ENCODE measurements around the gene KIRREL3. TPM values are rescaled to one million over a fixed set of nuclear protein-coding genes. Genes with fewer than 3 reads are reported as not detected.

Gene KIRREL3
- polyA plus RNA-seq, 1 of the 3 experiments (the other 2 are of a cell fraction), result 3.7 TPM

DNA sequence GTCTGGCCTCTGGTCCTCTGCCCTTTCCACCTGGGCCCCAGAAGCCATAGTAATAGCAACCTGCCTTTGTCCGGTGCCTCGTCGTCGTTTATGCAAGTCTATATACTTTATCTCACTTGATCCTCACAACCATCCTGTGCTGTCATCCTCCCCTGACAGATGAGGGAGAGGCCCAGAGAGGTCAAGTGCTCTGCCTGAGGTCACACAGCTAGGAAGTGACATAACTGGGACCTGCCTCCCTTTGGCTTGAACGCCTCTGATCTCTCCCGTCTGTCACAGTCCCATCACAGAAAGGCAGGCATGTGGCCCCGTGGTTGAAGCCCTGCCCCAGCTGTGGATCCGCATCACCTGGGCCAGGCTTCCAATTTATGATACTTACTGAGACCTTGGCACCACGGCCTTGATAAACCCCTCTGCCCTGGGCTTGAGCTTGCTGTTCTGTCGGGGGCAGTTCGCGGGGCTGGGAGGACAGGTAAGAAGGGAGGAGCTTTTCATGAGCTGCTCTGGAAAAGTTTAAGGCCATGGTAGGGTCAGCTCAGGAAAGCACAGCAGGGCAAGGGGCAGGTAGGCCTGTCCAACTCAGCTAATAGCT is 398.1 kb downstream of the KIRREL3 start (continued):
- TF ChIP-seq, protein P1, sequence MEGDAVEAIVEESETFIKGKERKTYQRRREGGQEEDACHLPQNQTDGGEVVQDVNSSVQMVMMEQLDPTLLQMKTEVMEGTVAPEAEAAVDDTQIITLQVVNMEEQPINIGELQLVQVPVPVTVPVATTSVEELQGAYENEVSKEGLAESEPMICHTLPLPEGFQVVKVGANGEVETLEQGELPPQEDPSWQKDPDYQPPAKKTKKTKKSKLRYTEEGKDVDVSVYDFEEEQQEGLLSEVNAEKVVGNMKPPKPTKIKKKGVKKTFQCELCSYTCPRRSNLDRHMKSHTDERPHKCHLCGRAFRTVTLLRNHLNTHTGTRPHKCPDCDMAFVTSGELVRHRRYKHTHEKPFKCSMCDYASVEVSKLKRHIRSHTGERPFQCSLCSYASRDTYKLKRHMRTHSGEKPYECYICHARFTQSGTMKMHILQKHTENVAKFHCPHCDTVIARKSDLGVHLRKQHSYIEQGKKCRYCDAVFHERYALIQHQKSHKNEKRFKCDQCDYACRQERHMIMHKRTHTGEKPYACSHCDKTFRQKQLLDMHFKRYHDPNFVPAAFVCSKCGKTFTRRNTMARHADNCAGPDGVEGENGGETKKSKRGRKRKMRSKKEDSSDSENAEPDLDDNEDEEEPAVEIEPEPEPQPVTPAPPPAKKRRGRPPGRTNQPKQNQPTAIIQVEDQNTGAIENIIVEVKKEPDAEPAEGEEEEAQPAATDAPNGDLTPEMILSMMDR (IDR thresholded peaks at IDR 0.05), result no peak
- no peak for TF ChIP-seq EP300 (IDR thresholded peaks at IDR 0.05; ENCODE audit: borderline replicate concordance in 1 of 2, low read depth in 1 of 2, low read length in 1 of 2)
- TF ChIP-seq TCF12 (IDR thresholded peaks at IDR 0.05), result no peak
- no peak for TF ChIP-seq TEAD4 (IDR thresholded peaks at IDR 0.05; ENCODE audit: borderline replicate concordance, insufficient read depth)
- TF ChIP-seq RXRA (IDR thresholded peaks at IDR 0.05; ENCODE audit: borderline replicate concordance, low read depth), result no peak
- no peak for TF ChIP-seq SIN3A (IDR thresholded peaks at IDR 0.05; ENCODE audit: borderline replicate concordance, low read depth, low read length)

DNA sequence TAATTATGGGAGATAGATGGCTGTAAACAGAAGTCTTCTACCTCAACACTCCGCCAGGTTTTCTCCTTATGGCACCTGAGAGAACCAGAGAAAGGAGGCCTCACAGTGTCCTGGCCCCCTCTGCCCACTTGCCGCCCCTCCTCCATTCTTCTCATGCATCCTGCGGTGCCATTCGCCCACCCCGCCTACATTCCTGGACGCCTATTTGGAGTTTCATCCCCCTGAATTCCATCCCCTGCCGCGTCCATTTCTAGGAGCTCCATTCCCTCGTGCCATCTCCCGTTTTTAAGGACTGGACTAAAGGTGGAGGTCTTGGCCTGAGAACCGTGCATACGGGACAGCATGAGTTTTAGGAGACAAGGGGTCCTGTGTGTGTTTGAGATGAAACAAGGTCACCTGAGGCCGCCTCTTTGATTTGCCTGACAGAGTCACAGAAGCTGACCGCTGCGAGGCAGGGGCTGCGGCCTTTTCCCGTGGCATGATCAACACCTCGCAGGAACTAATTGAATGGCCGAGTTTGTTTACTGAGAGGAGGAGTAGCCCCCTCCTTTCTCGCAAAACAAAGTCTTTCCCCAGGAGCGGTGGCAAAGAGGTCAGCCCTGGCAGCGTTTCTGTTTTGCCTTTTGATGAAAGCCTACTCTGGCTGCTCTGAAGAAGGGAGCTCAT is 398.9 kb downstream of the KIRREL3 start:
- H2AFZ ChIP-seq (ENCODE audit: low read depth), result no peak overlapping the region
- no peak overlapping the region for H3K4me3 ChIP-seq (ENCODE audit: low read depth in 2 of 2, low read length in 1 of 2)
- no peak overlapping the region for H3K27ac ChIP-seq (ENCODE audit: low read depth in 2 of 2, low read length in 1 of 2)
- H3K79me2 ChIP-seq (ENCODE audit: insufficient read depth), result no peaks in the 10 kb centered on the region
- no peak overlapping the region for H3K9ac ChIP-seq
- POLR2A ChIA-PET, result no interaction called here
- WGBS (ENCODE audit: low lambda C conversion rate), result 88% methylated on average over 19 of the region's 22 CpGs
- no peaks in the 10 kb centered on the region for H4K20me1 ChIP-seq (ENCODE audit: insufficient read depth)
- no peak for TF ChIP-seq ELF1 (IDR thresholded peaks at IDR 0.05)
- TF ChIP-seq, protein P1 (IDR thresholded peaks at IDR 0.05), result no peak
- TF ChIP-seq GATA2 (CRISPR knock-in tag; IDR thresholded peaks at IDR 0.05), result no peak
- TF ChIP-seq, protein P2, sequence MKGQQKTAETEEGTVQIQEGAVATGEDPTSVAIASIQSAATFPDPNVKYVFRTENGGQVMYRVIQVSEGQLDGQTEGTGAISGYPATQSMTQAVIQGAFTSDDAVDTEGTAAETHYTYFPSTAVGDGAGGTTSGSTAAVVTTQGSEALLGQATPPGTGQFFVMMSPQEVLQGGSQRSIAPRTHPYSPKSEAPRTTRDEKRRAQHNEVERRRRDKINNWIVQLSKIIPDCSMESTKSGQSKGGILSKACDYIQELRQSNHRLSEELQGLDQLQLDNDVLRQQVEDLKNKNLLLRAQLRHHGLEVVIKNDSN (IDR thresholded peaks at IDR 0.05; ENCODE audit: borderline replicate concordance, low read depth), result no peak
- no peak for TF ChIP-seq TEAD4 (IDR thresholded peaks at IDR 0.05; ENCODE audit: borderline replicate concordance, insufficient read depth)
- no peak for TF ChIP-seq EZH2phosphoT487 (IDR thresholded peaks at IDR 0.05; ENCODE audit: borderline replicate concordance, low read depth)
- no peaks in the 10 kb centered on the region for H3K9me3 ChIP-seq
- CTCF ChIA-PET, result interaction anchor here (1.0 to 8.0 kb wide), 3 partner anchors 13 to 388 kb away, joined by 3 to 108 read pairs (median 5); no protein-coding TSS in a partner anchor
- H3F3A ChIP-seq (replicated peaks; ENCODE audit: insufficient read depth), result no peaks in the 10 kb centered on the region
- DNase-seq, result no peak
- no peaks in the 10 kb centered on the region for H3K36me3 ChIP-seq (replicated peaks in 1 of 2; ENCODE audit: control insufficient read depth in 1 of 2, insufficient read depth in 2 of 2, low read length in 1 of 2)
- peaks cover 7% of the 10 kb centered on the region in 2 experiments; a peak in 1 of 4 replicates for H3K4me1 ChIP-seq (ENCODE audit: control insufficient read depth in 1 of 2, insufficient read depth in 2 of 2, low read depth in 1 of 2, low read length in 1 of 2)
- no peaks in the 10 kb centered on the region for H3K27me3 ChIP-seq (ENCODE audit: insufficient read depth)
- no peaks in the 10 kb centered on the region for H3K9me2 ChIP-seq
- no peak overlapping the region for H3K4me2 ChIP-seq

Data from SK-N-SH (cell line).